Esophagus squamous epithelium (tissue), 5 donors: ENCODE measurements around the gene NPRL2. TPM values are rescaled to one million over a fixed set of nuclear protein-coding genes. Genes with fewer than 3 reads are reported as not detected.

ENCODE experiments used
- DNase-seq: peaks from one replicate; lab custom pipeline; 2025; lab: John Stamatoyannopoulos, UW
- H3K27ac ChIP-seq, 4 donors: fragments of 200-600 bp; sonication (generic); one replicate each; pipeline ENCODE4 v1.5.1; 2016 to 2019; ENCODE audit warnings: mild to moderate bottlenecking in 1 of 4
- H3K27me3 ChIP-seq, 4 donors: fragments of 200-600 bp; sonication (generic); 1 replicate in 3 of 4; 2 replicates in 1 of 4; pipeline versions ENCODE4 v1.5.1 to v1.6.0; 2017 to 2021; ENCODE audit warnings: antibody characterized with exemption in 1 of 4
- H3K36me3 ChIP-seq, 3 donors: fragments of 200-600 bp; sonication (generic); one replicate each; pipeline ENCODE4 v1.5.1; 2016 to 2019
- H3K4me1 ChIP-seq, 3 donors: fragments of 200-600 bp; sonication (generic); one replicate each; pipeline ENCODE4 v1.5.1; 2017 to 2019
- H3K4me3 ChIP-seq, 4 donors: fragments of 200-600 bp; sonication (generic); 1 replicate in 3 of 4; 2 replicates in 1 of 4; pipeline ENCODE4 v1.5.1; 2016 to 2019; ENCODE audit warnings: mild to moderate bottlenecking in 2 of 4, moderate library complexity in 1 of 4
- H3K9me3 ChIP-seq, 3 donors: fragments of 200-600 bp; sonication (generic); one replicate each; pipeline ENCODE4 v1.5.1; 2016 to 2019
- POLR2A ChIP-seq, 4 donors: fragments of 450-650 bp; IDR thresholded peaks; one replicate each; pipeline ENCODE4 v1.6.1; 2017; ENCODE audit warnings: antibody characterized with exemption in 4 of 4, mild to moderate bottlenecking in 4 of 4, moderate library complexity in 3 of 4
- WGBS, 2 donors: methylation state at CpG; one replicate each; pipeline ENCODE4 v1.1.5; 2018; 5-methylcytosine and 5-hydroxymethylcytosine counted together
- intact Hi-C: fragments of 100-400 bp; cut with DNase I; formaldehyde crosslinking; loops from one replicate; pipeline ENCODE4 v1.15.0; 2022
- total RNA-seq, 4 donors: library from RNA; depleted of rRNA; stranded (reverse); fragments of >200 nt; gene quantifications; one replicate each; pipeline ENCODE4 v1.1.0, GENCODE V29; 2016
- TF ChIP-seq, protein P1 (sequence below), 6 experiments: fragments of 450-650 bp in 4 of 6; fragments of 200-600 bp in 2 of 6; sonication (generic) in 2 of 6; IDR thresholded peaks; one replicate each; pipeline ENCODE4 v1.5.1; 2016 to 2019; ENCODE audit warnings: antibody characterized with exemption in 6 of 6, mild to moderate bottlenecking in 4 of 6, moderate library complexity in 4 of 6
- donor health status: DM: yes; HTN: yes; CAD: no.

Gene NPRL2
- total RNA-seq, 4 donors from 2014 or later = 10.4 to 21.2 (median 16.1) TPM

DNA sequence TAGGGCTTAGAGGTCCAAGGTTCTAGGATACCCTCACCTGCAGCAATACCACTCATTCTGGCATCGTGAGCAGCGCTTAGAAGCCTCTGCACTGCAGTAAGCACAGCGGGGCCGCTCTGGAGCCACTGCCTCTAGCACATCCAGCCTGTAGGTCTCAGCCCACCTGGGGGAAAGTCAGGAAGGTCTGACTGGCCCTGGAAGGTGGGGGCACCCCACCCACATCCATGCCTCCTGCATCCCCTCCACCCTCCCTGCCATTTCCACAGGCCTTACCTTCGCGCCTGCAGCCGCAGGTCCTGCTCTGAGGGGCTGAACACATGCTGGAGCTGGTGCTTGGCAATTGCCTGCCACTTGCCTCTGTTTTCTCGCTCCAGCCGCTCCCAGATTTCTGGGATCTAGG, 9.0 kb downstream of the NPRL2 start:
- peaks cover 45 to 78% (median 45%) of the 10 kb centered on the region in 3 donors for H3K4me1 ChIP-seq
- H3K9me3 ChIP-seq = no peaks in the 10 kb centered on the region
- TF ChIP-seq, protein P1, sequence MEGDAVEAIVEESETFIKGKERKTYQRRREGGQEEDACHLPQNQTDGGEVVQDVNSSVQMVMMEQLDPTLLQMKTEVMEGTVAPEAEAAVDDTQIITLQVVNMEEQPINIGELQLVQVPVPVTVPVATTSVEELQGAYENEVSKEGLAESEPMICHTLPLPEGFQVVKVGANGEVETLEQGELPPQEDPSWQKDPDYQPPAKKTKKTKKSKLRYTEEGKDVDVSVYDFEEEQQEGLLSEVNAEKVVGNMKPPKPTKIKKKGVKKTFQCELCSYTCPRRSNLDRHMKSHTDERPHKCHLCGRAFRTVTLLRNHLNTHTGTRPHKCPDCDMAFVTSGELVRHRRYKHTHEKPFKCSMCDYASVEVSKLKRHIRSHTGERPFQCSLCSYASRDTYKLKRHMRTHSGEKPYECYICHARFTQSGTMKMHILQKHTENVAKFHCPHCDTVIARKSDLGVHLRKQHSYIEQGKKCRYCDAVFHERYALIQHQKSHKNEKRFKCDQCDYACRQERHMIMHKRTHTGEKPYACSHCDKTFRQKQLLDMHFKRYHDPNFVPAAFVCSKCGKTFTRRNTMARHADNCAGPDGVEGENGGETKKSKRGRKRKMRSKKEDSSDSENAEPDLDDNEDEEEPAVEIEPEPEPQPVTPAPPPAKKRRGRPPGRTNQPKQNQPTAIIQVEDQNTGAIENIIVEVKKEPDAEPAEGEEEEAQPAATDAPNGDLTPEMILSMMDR (IDR thresholded peaks at IDR 0.05) = no peak
- no peak for TF ChIP-seq POLR2A (IDR thresholded peaks at IDR 0.05)
- WGBS, 2 donors = 60% methylated on average over 1 of the region's 9 CpGs; no CpG with 5 or more reads in 1 of the 2 donors
- H3K27me3 ChIP-seq = no peaks in the 10 kb centered on the region
- no peak for DNase-seq
- intact Hi-C loops = no loop called here
- peak overlapping the region; percentile 35 to 80 (median 58) for H3K4me3 ChIP-seq
- H3K27ac ChIP-seq = peak overlapping the region; percentile 77 to 99 (median 95)
- no peaks in the 10 kb centered on the region for H3K36me3 ChIP-seq

DNA sequence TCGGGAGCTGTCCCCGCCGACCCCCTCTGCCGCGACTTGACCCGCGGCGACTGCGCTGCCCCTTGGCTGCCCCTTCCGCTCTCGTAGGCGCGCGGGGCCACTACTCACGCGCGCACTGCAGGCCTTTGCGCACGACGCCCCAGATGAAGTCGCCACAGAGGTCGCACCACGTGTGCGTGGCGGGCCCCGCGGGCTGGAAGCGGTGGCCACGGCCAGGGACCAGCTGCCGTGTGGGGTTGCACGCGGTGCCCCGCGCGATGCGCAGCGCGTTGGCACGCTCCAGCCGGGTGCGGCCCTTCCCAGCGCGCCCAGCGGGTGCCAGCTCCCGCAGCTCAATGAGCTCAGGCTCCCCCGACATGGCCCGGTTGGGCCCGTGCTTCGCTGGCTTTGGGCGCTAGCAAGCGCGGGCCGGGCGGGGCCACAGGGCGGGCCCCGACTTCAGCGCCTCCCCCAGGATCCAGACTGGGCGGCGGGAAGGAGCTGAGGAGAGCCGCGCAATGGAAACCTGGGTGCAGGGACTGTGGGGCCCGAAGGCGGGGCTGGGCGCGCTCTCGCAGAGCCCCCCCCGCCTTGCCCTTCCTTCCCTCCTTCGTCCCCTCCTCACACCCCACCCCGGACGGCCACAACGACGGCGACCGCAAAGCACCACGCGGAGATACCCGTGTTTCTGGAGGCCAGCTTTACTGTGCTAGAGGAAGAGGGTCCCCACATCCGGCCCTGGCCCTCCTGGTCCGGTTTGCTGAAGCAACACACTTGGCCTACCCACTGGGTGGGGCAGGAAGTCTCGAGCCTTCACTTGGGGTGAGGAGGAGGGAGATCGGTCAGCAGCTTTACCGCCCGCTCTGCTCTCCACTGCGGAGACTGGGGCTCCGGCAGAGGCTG, 9.9 kb downstream of the NPRL2 start, which contains the start of gene RASSF1:
TSS of gene RASSF1 (minus strand) at position 389 of the 882 bp plus-strand sequence. CDS start at position 358, 31 bp downstream.
- Histone ChIP-seq H3K9me3 (no peaks in the 10 kb centered on the region), H3K27ac (peak within 1 kb of the TSS; percentile 77 to 99 (median 95)), H3K4me3 (peak within 1 kb of the TSS; percentile 35 to 80 (median 58)), H3K4me1 (peaks cover 50 to 79% (median 50%) of the 10 kb centered on the region in 3 donors), H3K27me3 (no peaks in the 10 kb centered on the region), H3K36me3 (no peaks in the 10 kb centered on the region)
- DNase-seq = no peak
- WGBS, 2 donors = 7 to 43% methylated on average over 3 to 6 of the region's 85 CpGs
- intact Hi-C loops = no loop called here
- peak in 3 of 4 donors; percentile 43 to 92 (median 72) for TF ChIP-seq POLR2A (IDR thresholded peaks at IDR 0.05)
- TF ChIP-seq, protein P1 (IDR thresholded peaks at IDR 0.05) = no peak

DNA sequence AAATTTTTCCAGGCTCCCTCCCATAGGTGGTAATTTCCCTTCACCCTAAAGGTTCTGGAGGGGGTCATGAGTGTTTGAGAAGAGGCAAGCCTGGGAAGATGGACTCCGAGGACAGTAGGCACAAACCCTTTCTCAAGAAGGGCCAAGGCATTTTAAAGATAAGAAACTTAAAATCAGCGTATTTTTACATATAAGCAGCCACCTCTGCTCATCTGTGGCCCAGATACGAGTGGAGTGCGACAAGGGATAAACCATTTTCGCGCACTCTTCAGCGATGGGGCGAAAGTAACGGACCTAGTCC, 10.5 kb downstream of the NPRL2 start:
- Histone ChIP-seq H3K36me3 (no peaks in the 10 kb centered on the region), H3K4me1 (peaks cover 50 to 79% (median 50%) of the 10 kb centered on the region in 3 donors), H3K4me3 (peak overlapping the region; percentile 35 to 80 (median 58)), H3K27ac (peak overlapping the region; percentile 77 to 99 (median 95)), H3K9me3 (no peaks in the 10 kb centered on the region), H3K27me3 (no peaks in the 10 kb centered on the region)
- no peak for DNase-seq
- 4 to 11% methylated on average over 4 to 5 of the region's 9 CpGs for WGBS, 2 donors
- intact Hi-C loops = no loop called here
- no peak for TF ChIP-seq POLR2A (IDR thresholded peaks at IDR 0.05)
- TF ChIP-seq, protein P1 (IDR thresholded peaks at IDR 0.05) = no peak

DNA sequence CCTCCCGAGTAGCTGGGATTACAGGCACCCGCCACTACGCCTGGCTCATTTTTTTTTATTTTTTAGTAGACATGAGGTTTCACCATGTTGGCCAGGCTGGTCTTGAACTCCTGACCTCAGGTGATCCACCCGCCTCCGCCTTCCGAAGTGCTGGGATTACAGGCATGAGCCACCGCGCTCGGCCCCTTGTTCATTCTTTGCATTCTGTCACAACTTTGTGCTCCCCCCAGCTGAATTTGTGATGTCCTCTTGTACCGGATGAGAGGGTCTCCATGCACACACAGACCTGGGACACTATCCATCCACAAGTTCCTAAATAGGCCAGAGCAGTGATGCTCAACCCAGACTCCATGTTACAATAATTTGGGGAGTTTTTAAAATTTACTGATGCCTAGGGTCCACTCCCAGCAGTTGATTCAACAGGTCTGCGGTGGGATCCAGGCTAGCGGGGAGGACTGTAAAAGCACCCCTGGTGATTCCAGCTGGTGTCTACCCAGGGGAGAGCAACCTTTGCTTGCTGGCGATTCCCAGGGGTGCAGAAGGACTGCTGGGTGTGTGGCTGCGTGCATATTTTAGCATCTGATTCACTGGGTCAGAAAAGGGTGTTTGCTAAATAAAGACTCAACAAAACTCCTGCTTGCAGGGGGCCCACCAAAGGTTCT, 11.0 kb downstream of the NPRL2 start:
- 69% methylated on average over 9 to 14 of the region's 14 CpGs for WGBS, 2 donors
- peaks cover 53 to 81% (median 55%) of the 10 kb centered on the region in 3 donors for H3K4me1 ChIP-seq
- TF ChIP-seq POLR2A (IDR thresholded peaks at IDR 0.05) = no peak
- TF ChIP-seq, protein P1 (IDR thresholded peaks at IDR 0.05) = no peak

More for the DNA sequence above, 11.0 kb downstream of the NPRL2 start:
- Histone ChIP-seq H3K9me3 (no peaks in the 10 kb centered on the region), H3K36me3 (no peaks in the 10 kb centered on the region), H3K27ac (peak overlapping the region; percentile 77 to 99 (median 95)), H3K27me3 (no peaks in the 10 kb centered on the region), H3K4me3 (peak overlapping the region; percentile 35 to 80 (median 58))
- intact Hi-C loops = no loop called here
- no peak for DNase-seq
